ENCODE data around the gene IL33.

Gene IL33

DNA sequence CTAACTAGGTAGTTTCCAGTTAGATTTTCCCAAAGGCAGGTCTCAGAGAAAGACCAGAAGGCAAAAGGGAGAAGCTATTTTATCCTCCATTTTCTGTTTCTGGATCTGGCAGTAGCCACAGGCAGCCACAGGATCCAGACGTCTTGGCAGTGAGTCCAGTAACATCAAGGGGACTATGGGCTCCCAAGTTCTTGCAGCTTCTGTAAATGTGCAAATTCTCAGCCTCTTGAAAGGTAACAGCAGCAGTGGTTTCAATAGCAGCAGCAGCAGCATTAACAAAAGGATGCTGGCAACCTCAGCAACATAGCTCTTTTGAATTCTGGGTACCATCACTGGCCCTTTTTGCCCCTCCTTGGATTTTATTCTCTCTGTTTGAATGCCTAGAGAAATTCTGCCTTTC is 27.1 kb upstream of the IL33 start:
- TF ChIP-seq, protein P1, sequence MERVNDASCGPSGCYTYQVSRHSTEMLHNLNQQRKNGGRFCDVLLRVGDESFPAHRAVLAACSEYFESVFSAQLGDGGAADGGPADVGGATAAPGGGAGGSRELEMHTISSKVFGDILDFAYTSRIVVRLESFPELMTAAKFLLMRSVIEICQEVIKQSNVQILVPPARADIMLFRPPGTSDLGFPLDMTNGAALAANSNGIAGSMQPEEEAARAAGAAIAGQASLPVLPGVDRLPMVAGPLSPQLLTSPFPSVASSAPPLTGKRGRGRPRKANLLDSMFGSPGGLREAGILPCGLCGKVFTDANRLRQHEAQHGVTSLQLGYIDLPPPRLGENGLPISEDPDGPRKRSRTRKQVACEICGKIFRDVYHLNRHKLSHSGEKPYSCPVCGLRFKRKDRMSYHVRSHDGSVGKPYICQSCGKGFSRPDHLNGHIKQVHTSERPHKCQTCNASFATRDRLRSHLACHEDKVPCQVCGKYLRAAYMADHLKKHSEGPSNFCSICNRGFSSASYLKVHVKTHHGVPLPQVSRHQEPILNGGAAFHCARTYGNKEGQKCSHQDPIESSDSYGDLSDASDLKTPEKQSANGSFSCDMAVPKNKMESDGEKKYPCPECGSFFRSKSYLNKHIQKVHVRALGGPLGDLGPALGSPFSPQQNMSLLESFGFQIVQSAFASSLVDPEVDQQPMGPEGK (CRISPR knock-in tag; IDR thresholded peaks at IDR 0.05; ENCODE audit: borderline replicate concordance) = no peak
- no peak for TF ChIP-seq OSR1 (CRISPR knock-in tag; IDR thresholded peaks at IDR 0.05)
- TF ChIP-seq ISL1 (CRISPR knock-in tag; IDR thresholded peaks at IDR 0.05) = no peak
- TF ChIP-seq GLIS3 (CRISPR knock-in tag; IDR thresholded peaks at IDR 0.05) = no peak
- no peak for TF ChIP-seq BACH2 (CRISPR knock-in tag; IDR thresholded peaks at IDR 0.05; ENCODE audit: borderline replicate concordance)
- no peak for TF ChIP-seq RARB (CRISPR knock-in tag; IDR thresholded peaks at IDR 0.05)
- no peak for TF ChIP-seq SNAI2 (CRISPR knock-in tag; IDR thresholded peaks at IDR 0.05)
- no peak for TF ChIP-seq TOX (CRISPR knock-in tag; IDR thresholded peaks at IDR 0.05; ENCODE audit: borderline replicate concordance)
- TF ChIP-seq, protein P2, sequence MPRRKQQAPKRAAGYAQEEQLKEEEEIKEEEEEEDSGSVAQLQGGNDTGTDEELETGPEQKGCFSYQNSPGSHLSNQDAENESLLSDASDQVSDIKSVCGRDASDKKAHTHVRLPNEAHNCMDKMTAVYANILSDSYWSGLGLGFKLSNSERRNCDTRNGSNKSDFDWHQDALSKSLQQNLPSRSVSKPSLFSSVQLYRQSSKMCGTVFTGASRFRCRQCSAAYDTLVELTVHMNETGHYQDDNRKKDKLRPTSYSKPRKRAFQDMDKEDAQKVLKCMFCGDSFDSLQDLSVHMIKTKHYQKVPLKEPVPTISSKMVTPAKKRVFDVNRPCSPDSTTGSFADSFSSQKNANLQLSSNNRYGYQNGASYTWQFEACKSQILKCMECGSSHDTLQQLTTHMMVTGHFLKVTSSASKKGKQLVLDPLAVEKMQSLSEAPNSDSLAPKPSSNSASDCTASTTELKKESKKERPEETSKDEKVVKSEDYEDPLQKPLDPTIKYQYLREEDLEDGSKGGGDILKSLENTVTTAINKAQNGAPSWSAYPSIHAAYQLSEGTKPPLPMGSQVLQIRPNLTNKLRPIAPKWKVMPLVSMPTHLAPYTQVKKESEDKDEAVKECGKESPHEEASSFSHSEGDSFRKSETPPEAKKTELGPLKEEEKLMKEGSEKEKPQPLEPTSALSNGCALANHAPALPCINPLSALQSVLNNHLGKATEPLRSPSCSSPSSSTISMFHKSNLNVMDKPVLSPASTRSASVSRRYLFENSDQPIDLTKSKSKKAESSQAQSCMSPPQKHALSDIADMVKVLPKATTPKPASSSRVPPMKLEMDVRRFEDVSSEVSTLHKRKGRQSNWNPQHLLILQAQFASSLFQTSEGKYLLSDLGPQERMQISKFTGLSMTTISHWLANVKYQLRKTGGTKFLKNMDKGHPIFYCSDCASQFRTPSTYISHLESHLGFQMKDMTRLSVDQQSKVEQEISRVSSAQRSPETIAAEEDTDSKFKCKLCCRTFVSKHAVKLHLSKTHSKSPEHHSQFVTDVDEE (CRISPR knock-in tag; IDR thresholded peaks at IDR 0.05) = no peak
- no peak for TF ChIP-seq CREB5 (CRISPR knock-in tag; IDR thresholded peaks at IDR 0.05; ENCODE audit: low read depth)
- TF ChIP-seq ZFP3 (CRISPR knock-in tag; IDR thresholded peaks at IDR 0.05) = no peak
- no peak for TF ChIP-seq ZFP30 (CRISPR knock-in tag; IDR thresholded peaks at IDR 0.05)
- no peak for TF ChIP-seq TCF4 (CRISPR knock-in tag; IDR thresholded peaks at IDR 0.05; ENCODE audit: borderline replicate concordance)
- TF ChIP-seq CSDC2 (CRISPR knock-in tag; IDR thresholded peaks at IDR 0.05) = no peak
- no peak for TF ChIP-seq ZNF565 (CRISPR knock-in tag; conservative IDR thresholded peaks at IDR 0.05; ENCODE audit: low read depth)
- no peak for TF ChIP-seq POU6F1 (CRISPR knock-in tag; IDR thresholded peaks at IDR 0.05; ENCODE audit: borderline replicate concordance, low read depth)
- TF ChIP-seq ZNF70 (CRISPR knock-in tag; IDR thresholded peaks at IDR 0.05) = no peak
- no peak for TF ChIP-seq PPARA (CRISPR knock-in tag; IDR thresholded peaks at IDR 0.05; ENCODE audit: borderline replicate concordance)
- no peak for TF ChIP-seq ESRRG (CRISPR knock-in tag; IDR thresholded peaks at IDR 0.05)
- no peak for TF ChIP-seq ARNTL (CRISPR knock-in tag; IDR thresholded peaks at IDR 0.05; ENCODE audit: borderline replicate concordance, low read depth)
- no peak for ATAC-seq

GRCh38 chr9:6188906-6189305 is 26.7 kb upstream of the IL33 start:
- ATAC-seq = no peak
- TF ChIP-seq TCF4 (CRISPR knock-in tag; IDR thresholded peaks at IDR 0.05; ENCODE audit: borderline replicate concordance) (no peak), ISL1 (CRISPR knock-in tag; IDR thresholded peaks at IDR 0.05) (no peak), ARNTL (CRISPR knock-in tag; IDR thresholded peaks at IDR 0.05; ENCODE audit: borderline replicate concordance, low read depth) (no peak), PPARA (CRISPR knock-in tag; IDR thresholded peaks at IDR 0.05; ENCODE audit: borderline replicate concordance) (no peak), TOX (CRISPR knock-in tag; IDR thresholded peaks at IDR 0.05; ENCODE audit: borderline replicate concordance) (no peak), OSR1 (CRISPR knock-in tag; IDR thresholded peaks at IDR 0.05) (no peak), ZNF8 (CRISPR knock-in tag; IDR thresholded peaks at IDR 0.05) (no peak), ZFP30 (CRISPR knock-in tag; IDR thresholded peaks at IDR 0.05) (no peak), BACH2 (CRISPR knock-in tag; IDR thresholded peaks at IDR 0.05; ENCODE audit: borderline replicate concordance) (no peak), POU6F1 (CRISPR knock-in tag; IDR thresholded peaks at IDR 0.05; ENCODE audit: borderline replicate concordance, low read depth) (no peak), GLIS3 (CRISPR knock-in tag; IDR thresholded peaks at IDR 0.05) (no peak), ZC3H10 (CRISPR knock-in tag; IDR thresholded peaks at IDR 0.05) (no peak), ZNF565 (CRISPR knock-in tag; conservative IDR thresholded peaks at IDR 0.05; ENCODE audit: low read depth) (no peak), CSDC2 (CRISPR knock-in tag; IDR thresholded peaks at IDR 0.05) (no peak), ZFP3 (CRISPR knock-in tag; IDR thresholded peaks at IDR 0.05) (no peak)
- TF ChIP-seq, protein P3, sequence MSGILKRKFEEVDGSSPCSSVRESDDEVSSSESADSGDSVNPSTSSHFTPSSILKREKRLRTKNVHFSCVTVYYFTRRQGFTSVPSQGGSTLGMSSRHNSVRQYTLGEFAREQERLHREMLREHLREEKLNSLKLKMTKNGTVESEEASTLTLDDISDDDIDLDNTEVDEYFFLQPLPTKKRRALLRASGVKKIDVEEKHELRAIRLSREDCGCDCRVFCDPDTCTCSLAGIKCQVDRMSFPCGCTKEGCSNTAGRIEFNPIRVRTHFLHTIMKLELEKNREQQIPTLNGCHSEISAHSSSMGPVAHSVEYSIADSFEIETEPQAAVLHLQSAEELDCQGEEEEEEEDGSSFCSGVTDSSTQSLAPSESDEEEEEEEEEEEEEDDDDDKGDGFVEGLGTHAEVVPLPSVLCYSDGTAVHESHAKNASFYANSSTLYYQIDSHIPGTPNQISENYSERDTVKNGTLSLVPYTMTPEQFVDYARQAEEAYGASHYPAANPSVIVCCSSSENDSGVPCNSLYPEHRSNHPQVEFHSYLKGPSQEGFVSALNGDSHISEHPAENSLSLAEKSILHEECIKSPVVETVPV (CRISPR knock-in tag; IDR thresholded peaks at IDR 0.05) = no peak
- TF ChIP-seq, protein P2 (CRISPR knock-in tag; IDR thresholded peaks at IDR 0.05) = no peak
- TF ChIP-seq, protein P1 (CRISPR knock-in tag; IDR thresholded peaks at IDR 0.05; ENCODE audit: borderline replicate concordance) = no peak

Data from SK-N-SH treated with all-trans-retinoic acid at 6 μM for 48 hours (cell line).